Neuronal stem cell (in vitro differentiated cells): ENCODE results near the gene PKD2L2.

Experiments used
- DNase-seq: peaks from one replicate; pipeline ENCODE4 v3.0.0-alpha.2; 2013; ENCODE audit warnings: low spot score
- H2AFZ ChIP-seq: one replicate; pipeline ENCODE4 v1.6.1; 2013; ENCODE audit warnings: mild to moderate bottlenecking, low read length, inconsistent platforms
- H2AK5ac ChIP-seq: 2 replicates; pipeline ENCODE4 v1.6.1; 2013; ENCODE audit warnings: low read depth, mild to moderate bottlenecking, inconsistent platforms, low read length, moderate library complexity, mixed read lengths
- H2BK120ac ChIP-seq: 2 replicates; pipeline ENCODE4 v1.6.1; 2013; ENCODE audit warnings: low read depth, mild to moderate bottlenecking, inconsistent platforms, low read length, moderate library complexity, mixed read lengths
- H2BK12ac ChIP-seq: one replicate; pipeline ENCODE4 v1.6.1; 2013; ENCODE audit warnings: low read length, inconsistent platforms
- H2BK15ac ChIP-seq: 2 replicates; pipeline ENCODE4 v1.6.1; 2013; ENCODE audit warnings: mild to moderate bottlenecking, low read length, inconsistent platforms, mixed read lengths
- H2BK5ac ChIP-seq: one replicate; pipeline ENCODE4 v1.6.1; 2013; ENCODE audit warnings: inconsistent platforms, mild to moderate bottlenecking, low read length, moderate library complexity
- H3K14ac ChIP-seq: one replicate; pipeline ENCODE4 v1.6.1; 2013; ENCODE audit warnings: low read length, inconsistent platforms
- H3K18ac ChIP-seq: 2 replicates; pipeline ENCODE4 v1.6.1; 2013; ENCODE audit warnings: low read length, inconsistent platforms
- H3K23ac ChIP-seq: 2 replicates; pipeline ENCODE4 v1.6.1; 2013; ENCODE audit warnings: low read depth, mild to moderate bottlenecking, mixed read lengths, low read length, inconsistent platforms; ENCODE audit not compliant: poor library complexity
- H3K27ac ChIP-seq: replicated peaks from 3 replicates; pipeline ENCODE4 v1.5.1; 2013; ENCODE audit warnings: low read length, inconsistent platforms
- H3K27me3 ChIP-seq, 3 experiments: 2 replicates each; pipeline ENCODE4 v1.6.1; 2013; ENCODE audit warnings: low read length in 3 of 3, mild to moderate bottlenecking in 2 of 3, inconsistent platforms in 1 of 3, low read depth in 1 of 3, mixed read lengths in 1 of 3, moderate library complexity in 1 of 3; ENCODE audit not compliant: control insufficient read depth in 3 of 3, insufficient read depth in 3 of 3
- H3K36me3 ChIP-seq, 2 donors: replicated peaks in 1 of 2; 2 replicates each; pipeline ENCODE4 v1.6.1; 2013; ENCODE audit warnings: low read length in 2 of 2; ENCODE audit not compliant: control insufficient read depth in 2 of 2, insufficient read depth in 2 of 2
- H3K4ac ChIP-seq: 2 replicates; pipeline ENCODE4 v1.6.1; 2013; ENCODE audit warnings: inconsistent platforms, mild to moderate bottlenecking, low read length, moderate library complexity
- H3K4me1 ChIP-seq, 2 donors: 1 replicate in 1 of 2; 2 replicates in 1 of 2; pipeline ENCODE4 v1.6.1; 2013; ENCODE audit warnings: low read length in 2 of 2, low read depth in 1 of 2; ENCODE audit not compliant: control insufficient read depth in 2 of 2, insufficient read depth in 1 of 2
- H3K4me2 ChIP-seq: one replicate; pipeline ENCODE4 v1.6.1; 2013; ENCODE audit warnings: mild to moderate bottlenecking, low read length, inconsistent platforms; ENCODE audit not compliant: insufficient read depth, poor library complexity, severe bottlenecking
- H3K4me3 ChIP-seq, 2 donors: 2 replicates each; pipeline ENCODE4 v1.5.1; 2013; ENCODE audit warnings: low read length in 2 of 2, mild to moderate bottlenecking in 2 of 2, inconsistent platforms in 1 of 2, moderate library complexity in 1 of 2
- H3K79me1 ChIP-seq: one replicate; pipeline ENCODE4 v1.6.1; 2013; ENCODE audit warnings: low read depth, mild to moderate bottlenecking, inconsistent platforms, low read length, moderate library complexity
- H3K9ac ChIP-seq: one replicate; pipeline ENCODE4 v1.6.1; 2013; ENCODE audit warnings: mild to moderate bottlenecking, low read depth, low read length, inconsistent platforms; ENCODE audit not compliant: poor library complexity
- H3K9me3 ChIP-seq, 2 donors: replicated peaks in 1 of 2; 2 replicates each; pipeline versions ENCODE3 to v1.6.1; 2013; ENCODE audit warnings: low read length in 2 of 2, mild to moderate bottlenecking in 2 of 2, inconsistent platforms in 1 of 2, low read depth in 1 of 2, mixed read lengths in 1 of 2, moderate library complexity in 1 of 2; ENCODE audit not compliant: control insufficient read depth in 2 of 2, insufficient read depth in 1 of 2
- H4K8ac ChIP-seq: one replicate; pipeline ENCODE4 v1.6.1; 2013; ENCODE audit warnings: low read depth, mild to moderate bottlenecking, inconsistent platforms, low read length, moderate library complexity
- H4K91ac ChIP-seq: one replicate; pipeline ENCODE4 v1.6.1; 2013; ENCODE audit warnings: low read length, low read depth, mild to moderate bottlenecking, inconsistent platforms; ENCODE audit not compliant: poor library complexity
- WGBS, 2 donors: extraction: QIAGEN DNeasy Blood & Tissue Kit; methylation state at CpG; one replicate each; pipeline ENCODE4 v1.1.7; 2013; ENCODE audit warnings: missing lambda C conversion rate in 2 of 2, mixed read lengths in 1 of 2; ENCODE audit not compliant: insufficient read length in 2 of 2, insufficient replicate concordance in 1 of 2; ENCODE audit errors: extremely low coverage in 2 of 2; 5-methylcytosine and 5-hydroxymethylcytosine counted together

Gene PKD2L2

DNA sequence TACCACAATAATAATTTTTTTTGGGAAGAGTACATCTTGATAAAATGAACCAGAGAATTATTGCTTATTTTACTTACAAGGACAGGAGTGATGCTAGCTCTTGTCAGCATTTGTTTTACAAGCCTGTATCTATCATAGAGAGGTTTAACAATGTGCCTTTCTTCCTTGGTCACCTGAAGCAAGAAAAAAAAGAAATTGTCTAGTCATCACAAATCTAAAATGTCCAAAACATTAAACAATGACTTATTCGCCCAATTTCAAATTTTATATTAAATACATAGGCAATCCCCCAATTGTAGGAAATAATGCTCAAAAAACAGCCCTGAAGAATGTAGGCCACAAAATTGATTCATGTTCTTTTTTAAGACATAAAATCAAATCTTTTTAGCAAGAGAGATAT lies 56.6 kb downstream of the PKD2L2 start:
- Histone ChIP-seq H2BK120ac (no peak overlapping the region), H3K4me3 (no peak overlapping the region), H3K9me3 (peaks cover 0 to 5% of the 10 kb centered on the region in 2 donors), H3K27me3 (no peaks in the 10 kb centered on the region), H2BK15ac (no peak overlapping the region), H3K9ac (no peak overlapping the region), H3K27ac (no peak overlapping the region), H3K23ac (no peak overlapping the region), H4K91ac (no peak overlapping the region), H3K79me1 (no peaks in the 10 kb centered on the region), H2AFZ (no peak overlapping the region), H3K4me2 (no peak overlapping the region), H3K36me3 (peaks cover 27 to 100% of the 10 kb centered on the region in 2 donors), H3K18ac (no peak overlapping the region), H2AK5ac (no peak overlapping the region), H2BK5ac (no peak overlapping the region), H3K4me1 (no peaks in the 10 kb centered on the region), H4K8ac (no peak overlapping the region), H3K4ac (no peak overlapping the region), H2BK12ac (no peak overlapping the region), H3K14ac (no peak overlapping the region)
- DNase-seq, result no peak
- no CpG with 5 or more reads among the region's 1 CpG for WGBS, 2 donors

DNA sequence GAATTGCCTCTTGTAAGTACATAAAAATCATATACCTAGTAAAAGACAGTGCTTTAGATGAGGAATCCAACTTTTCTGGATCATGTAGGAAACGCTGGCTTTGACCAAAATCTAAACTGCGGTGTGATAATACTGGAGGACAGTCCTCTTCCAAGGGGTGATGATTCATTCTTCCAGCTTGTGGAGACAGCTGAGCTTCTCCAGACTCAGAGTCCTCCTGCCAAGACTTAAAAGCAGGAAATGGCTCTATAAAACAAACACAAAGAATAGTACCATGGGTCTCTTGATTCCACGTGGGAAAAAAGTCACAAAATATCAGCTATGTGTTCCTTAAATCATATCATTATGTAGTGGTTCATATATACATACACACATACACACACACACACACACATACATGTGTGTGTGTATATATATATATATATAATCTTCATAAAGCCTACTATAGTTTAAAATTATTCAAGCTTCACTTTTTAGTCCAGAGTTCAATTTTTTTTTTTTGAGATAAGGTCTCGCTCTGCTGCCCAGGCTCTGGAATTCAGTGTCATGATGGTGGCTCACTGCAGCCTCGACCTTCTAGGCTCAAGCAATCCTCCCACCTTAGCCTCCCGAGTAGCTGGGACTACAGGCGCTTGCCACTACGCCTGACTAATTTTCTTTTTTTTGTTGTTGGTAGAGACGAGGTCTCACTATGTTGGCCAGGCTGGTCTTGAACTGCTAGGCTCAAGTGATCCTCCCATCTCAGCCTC lies 65.0 kb downstream of the PKD2L2 start:
- H3K36me3 ChIP-seq, result peaks cover 17 to 96% of the 10 kb centered on the region in 2 donors
- no peaks in the 10 kb centered on the region for H3K9me3 ChIP-seq
- no peak overlapping the region for H3K4me3 ChIP-seq
- WGBS, 2 donors, result no CpG with 5 or more reads among the region's 9 CpGs
- H3K27ac ChIP-seq, result no peak overlapping the region
- no peak for DNase-seq
- no peak overlapping the region for H2BK5ac ChIP-seq
- no peak overlapping the region for H4K8ac ChIP-seq
- H3K23ac ChIP-seq, result no peak overlapping the region
- no peak overlapping the region for H3K14ac ChIP-seq
- no peak overlapping the region for H3K9ac ChIP-seq
- no peak overlapping the region for H3K18ac ChIP-seq
- no peaks in the 10 kb centered on the region for H3K79me1 ChIP-seq
- H2AFZ ChIP-seq, result no peak overlapping the region
- no peak overlapping the region for H3K4me2 ChIP-seq
- H4K91ac ChIP-seq, result no peak overlapping the region
- no peak overlapping the region for H2BK12ac ChIP-seq
- no peaks in the 10 kb centered on the region for H3K27me3 ChIP-seq
- no peak overlapping the region for H2AK5ac ChIP-seq
- H2BK15ac ChIP-seq, result no peak overlapping the region
- no peak overlapping the region for H2BK120ac ChIP-seq
- H3K4ac ChIP-seq, result no peak overlapping the region
- H3K4me1 ChIP-seq, result no peaks in the 10 kb centered on the region

DNA sequence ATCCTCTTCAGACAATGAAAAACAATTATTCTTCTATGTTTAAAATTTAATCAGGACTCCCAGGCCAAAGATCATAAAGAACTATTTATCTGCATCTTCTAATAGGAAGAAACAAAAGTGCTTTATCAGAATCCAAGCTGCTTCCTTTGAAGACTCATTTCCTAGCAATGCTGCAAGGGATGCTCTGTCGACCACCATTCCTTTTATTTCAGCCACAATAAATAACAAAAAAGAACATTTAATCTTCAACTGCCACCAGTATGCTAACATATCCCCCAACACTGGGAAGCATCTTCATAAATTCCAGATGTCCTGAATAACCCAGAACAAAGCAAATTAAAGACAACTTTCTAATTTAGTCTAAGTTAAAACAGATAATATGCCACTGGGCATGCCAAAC lies 68.7 kb downstream of the PKD2L2 start:
- Histone ChIP-seq H3K79me1 (no peaks in the 10 kb centered on the region), H4K8ac (no peak overlapping the region), H3K4me2 (no peak overlapping the region), H3K18ac (no peak overlapping the region), H3K14ac (no peak overlapping the region), H2AK5ac (no peak overlapping the region), H2BK12ac (no peak overlapping the region), H3K4ac (no peak overlapping the region), H3K4me1 (no peaks in the 10 kb centered on the region), H2BK120ac (no peak overlapping the region), H2BK5ac (no peak overlapping the region), H3K9me3 (no peaks in the 10 kb centered on the region), H2BK15ac (no peak overlapping the region), H3K23ac (no peak overlapping the region), H4K91ac (no peak overlapping the region), H2AFZ (no peak overlapping the region), H3K27me3 (no peaks in the 10 kb centered on the region), H3K9ac (no peak overlapping the region), H3K36me3 (peaks cover 8 to 95% of the 10 kb centered on the region in 2 donors), H3K4me3 (no peak overlapping the region), H3K27ac (no peak overlapping the region)
- no CpG with 5 or more reads among the region's 1 CpG for WGBS, 2 donors
- no peak for DNase-seq

DNA sequence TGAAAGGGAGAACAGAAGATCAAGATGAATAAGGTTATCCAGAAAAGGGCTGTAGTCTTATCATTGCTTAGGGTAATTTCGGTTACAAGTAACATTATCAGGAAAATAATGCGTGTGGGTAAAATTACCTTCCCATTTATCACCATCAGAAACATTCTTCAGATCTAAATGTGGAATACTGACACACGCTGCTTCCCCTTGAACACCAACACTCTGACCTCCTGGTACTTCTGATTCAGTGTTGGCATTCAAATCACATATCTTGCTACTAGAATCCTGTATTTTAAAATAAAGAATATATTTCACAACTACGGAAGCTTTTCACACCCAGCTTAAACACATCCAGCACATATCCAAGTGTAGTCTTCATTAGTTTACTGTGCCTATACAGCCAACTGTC lies 70.2 kb downstream of the PKD2L2 start:
- no peaks in the 10 kb centered on the region for H3K27me3 ChIP-seq
- H3K27ac ChIP-seq, result no peak overlapping the region
- H2AK5ac ChIP-seq, result no peak overlapping the region
- H3K4ac ChIP-seq, result no peak overlapping the region
- H3K4me2 ChIP-seq, result no peak overlapping the region
- H3K36me3 ChIP-seq, result peaks cover 6 to 91% of the 10 kb centered on the region in 2 donors
- no peak for DNase-seq
- no peak overlapping the region for H3K9ac ChIP-seq
- no peaks in the 10 kb centered on the region for H3K9me3 ChIP-seq
- no peak overlapping the region for H2BK120ac ChIP-seq
- no peak overlapping the region for H2BK12ac ChIP-seq
- H4K8ac ChIP-seq, result no peak overlapping the region
- H2BK15ac ChIP-seq, result no peak overlapping the region
- H3K23ac ChIP-seq, result no peak overlapping the region
- no peaks in the 10 kb centered on the region for H3K79me1 ChIP-seq
- no peaks in the 10 kb centered on the region for H3K4me1 ChIP-seq
- WGBS, 2 donors, result no CpG with 5 or more reads among the region's 4 CpGs
- no peak overlapping the region for H3K4me3 ChIP-seq
- no peak overlapping the region for H4K91ac ChIP-seq
- H3K18ac ChIP-seq, result no peak overlapping the region
- no peak overlapping the region for H2BK5ac ChIP-seq
- no peak overlapping the region for H2AFZ ChIP-seq
- H3K14ac ChIP-seq, result no peak overlapping the region
